H9 (cell line): ENCODE measurements around the gene RAB1B. TPM values are rescaled to one million over a fixed set of nuclear protein-coding genes. Genes with fewer than 3 reads are reported as not detected.

Source experiments
- DNase-seq: peaks from one replicate; pipeline ENCODE4 v3.0.0-alpha.2; 2017
- H2AFZ ChIP-seq: one replicate; pipeline ENCODE4 v1.6.1; 2013; ENCODE audit warnings: mild to moderate bottlenecking, low read length, control low read depth, moderate library complexity
- H2AK5ac ChIP-seq: 2 replicates; pipeline ENCODE4 v1.6.1; 2013; ENCODE audit warnings: low read length, control low read depth, mixed read lengths; ENCODE audit not compliant: insufficient read length
- H2BK120ac ChIP-seq: one replicate; pipeline ENCODE4 v1.6.1; 2013; ENCODE audit warnings: low read depth, mild to moderate bottlenecking, low read length, control low read depth, inconsistent platforms; ENCODE audit not compliant: poor library complexity, severe bottlenecking
- H2BK12ac ChIP-seq: 2 replicates; pipeline ENCODE4 v1.6.1; 2013; ENCODE audit warnings: low read length, control low read depth, mixed read lengths, low read depth; ENCODE audit not compliant: insufficient read length
- H2BK15ac ChIP-seq: 2 replicates; pipeline ENCODE4 v1.6.1; 2013; ENCODE audit warnings: low read depth, low read length, control low read depth
- H2BK20ac ChIP-seq: one replicate; pipeline ENCODE4 v1.6.1; 2013; ENCODE audit warnings: low read depth, mild to moderate bottlenecking, low read length, control low read depth, inconsistent platforms; ENCODE audit not compliant: poor library complexity, severe bottlenecking
- H2BK5ac ChIP-seq: 2 replicates; pipeline ENCODE4 v1.6.1; 2013; ENCODE audit warnings: low read length, control low read depth, mixed read lengths; ENCODE audit not compliant: insufficient read length
- H3K14ac ChIP-seq: 2 replicates; pipeline ENCODE4 v1.6.1; 2013; ENCODE audit warnings: low read length, control low read depth; ENCODE audit not compliant: insufficient read depth
- H3K18ac ChIP-seq: 2 replicates; pipeline ENCODE4 v1.6.1; 2013; ENCODE audit warnings: low read depth, mild to moderate bottlenecking, mixed read lengths, low read length, control low read depth; ENCODE audit not compliant: insufficient read length
- H3K23ac ChIP-seq: 2 replicates; pipeline ENCODE4 v1.6.1; 2013; ENCODE audit warnings: low read length, control low read depth, mixed read lengths, low read depth; ENCODE audit not compliant: insufficient read length
- H3K23me2 ChIP-seq: 2 replicates; pipeline ENCODE4 v1.6.1; 2013; ENCODE audit warnings: low read depth, mild to moderate bottlenecking, mixed read lengths, low read length, control low read depth; ENCODE audit not compliant: insufficient read length, poor library complexity, severe bottlenecking
- H3K27ac ChIP-seq: 2 replicates; pipeline ENCODE4 v1.5.1; 2013; ENCODE audit warnings: low read length, control low read depth, mixed read lengths, low read depth; ENCODE audit not compliant: insufficient read length
- H3K27me3 ChIP-seq: 2 replicates; pipeline ENCODE4 v1.6.1; 2013; ENCODE audit warnings: low read length, control low read depth, inconsistent platforms; ENCODE audit not compliant: insufficient read depth
- H3K4ac ChIP-seq: 2 replicates; pipeline ENCODE4 v1.6.1; 2013; ENCODE audit warnings: low read depth, mild to moderate bottlenecking, control low read depth, inconsistent platforms, low read length, moderate library complexity
- H3K4me1 ChIP-seq: 2 replicates; pipeline ENCODE4 v1.6.1; 2013; ENCODE audit warnings: low read length, control low read depth, inconsistent platforms; ENCODE audit not compliant: insufficient read depth
- H3K4me2 ChIP-seq: 2 replicates; pipeline ENCODE4 v1.6.1; 2013; ENCODE audit warnings: low read length, control low read depth, mixed read lengths; ENCODE audit not compliant: insufficient read length, insufficient read depth
- H3K56ac ChIP-seq: 2 replicates; pipeline ENCODE4 v1.6.1; 2013; ENCODE audit warnings: low read depth, mild to moderate bottlenecking, mixed read lengths, low read length, control low read depth; ENCODE audit not compliant: insufficient read length
- H3K79me1 ChIP-seq: 2 replicates; pipeline ENCODE4 v1.6.1; 2013; ENCODE audit warnings: low read depth, mild to moderate bottlenecking, moderate library complexity, low read length, control low read depth, inconsistent platforms; ENCODE audit not compliant: insufficient read depth, poor library complexity, severe bottlenecking
- H3K79me2 ChIP-seq: 2 replicates; pipeline ENCODE4 v1.6.1; 2013; ENCODE audit warnings: low read length, control low read depth, inconsistent platforms; ENCODE audit not compliant: insufficient read depth
- H3K9ac ChIP-seq: 2 replicates; pipeline ENCODE4 v1.6.1; 2013; ENCODE audit warnings: low read length, control low read depth, mixed read lengths; ENCODE audit not compliant: insufficient read length; ENCODE audit errors: extremely low read depth
- H3K9me3 ChIP-seq: one replicate; pipeline ENCODE4 v1.6.1; 2013; ENCODE audit warnings: low read depth, low read length, inconsistent platforms; ENCODE audit not compliant: control insufficient read depth
- H3T11ph ChIP-seq: one replicate; pipeline ENCODE4 v1.6.1; 2013; ENCODE audit warnings: mild to moderate bottlenecking, low read length, control low read depth, inconsistent platforms
- H4K20me1 ChIP-seq: one replicate; pipeline ENCODE4 v1.6.1; 2013; ENCODE audit not compliant: control insufficient read depth, insufficient read length, insufficient read depth
- H4K5ac ChIP-seq: 2 replicates; pipeline ENCODE4 v1.6.1; 2013; ENCODE audit warnings: low read depth, mild to moderate bottlenecking, mixed read lengths, low read length, control low read depth; ENCODE audit not compliant: insufficient read length
- H4K8ac ChIP-seq: replicated peaks from 2 replicates; pipeline ENCODE4 v1.6.1; 2013; ENCODE audit warnings: low read length, control low read depth, mixed read lengths, low read depth; ENCODE audit not compliant: insufficient read length
- H4K91ac ChIP-seq: 2 replicates; pipeline ENCODE4 v1.6.1; 2013; ENCODE audit warnings: low read depth, mild to moderate bottlenecking, moderate library complexity, mixed read lengths, low read length, control low read depth; ENCODE audit not compliant: insufficient read length
- H3K27ac Mint-ChIP-seq, 3 experiments: 2 replicates in 2 of 3; 3 replicates in 1 of 3; pipeline ENCODE4 v1.8.0; 2020 to 2021; ENCODE audit warnings: mixed read lengths in 3 of 3, mild to moderate bottlenecking in 1 of 3, moderate library complexity in 1 of 3
- H3K27me3 Mint-ChIP-seq: 2 replicates; pipeline ENCODE4 v1.8.0; 2021; ENCODE audit warnings: low read depth, mild to moderate bottlenecking, moderate library complexity, mixed read lengths
- H3K36me3 Mint-ChIP-seq, 3 experiments: 2 replicates in 2 of 3; 3 replicates in 1 of 3; pipeline ENCODE4 v1.8.0; 2020 to 2021; ENCODE audit warnings: low read depth in 3 of 3, mixed read lengths in 3 of 3; ENCODE audit not compliant: insufficient read depth in 1 of 3
- H3K4me1 Mint-ChIP-seq, 2 experiments: 2 replicates each; pipeline ENCODE4 v1.8.0; 2020; ENCODE audit warnings: mixed read lengths in 2 of 2
- H3K4me3 Mint-ChIP-seq, 2 experiments: 2 replicates in 1 of 2; 3 replicates in 1 of 2; pipeline ENCODE4 v1.8.0; 2020 to 2021; ENCODE audit warnings: mild to moderate bottlenecking in 2 of 2, mixed read lengths in 2 of 2, moderate library complexity in 1 of 2
- H3K9me3 Mint-ChIP-seq, 2 experiments: 2 replicates in 1 of 2; 3 replicates in 1 of 2; pipeline ENCODE4 v1.8.0; 2020; ENCODE audit warnings: mild to moderate bottlenecking in 2 of 2, mixed read lengths in 2 of 2, moderate library complexity in 1 of 2
- WGBS: extraction: QIAGEN DNeasy Blood & Tissue Kit; methylation state at CpG from one replicate; pipeline ENCODE4 v1.1.7; 2013; ENCODE audit warnings: missing lambda C conversion rate, low lambda C conversion rate, mixed read lengths; ENCODE audit not compliant: insufficient read length; ENCODE audit errors: extremely low coverage; 5-methylcytosine and 5-hydroxymethylcytosine counted together
- total RNA-seq: library from RNA; stranded (reverse); gene quantifications from 2 replicates; pipeline ENCODE4 v1.2.1, GENCODE V29; 2021
- TF ChIP-seq, protein P1 (sequence below): fragments of 200-600 bp; sonication (generic); conservative IDR thresholded peaks from 3 replicates; pipeline ENCODE4 v1.8.0; 2021; ENCODE audit warnings: antibody characterized with exemption, mild to moderate bottlenecking

RAB1B gene
- total RNA-seq, 1 experiment from 2014 or later = 118 TPM

DNA sequence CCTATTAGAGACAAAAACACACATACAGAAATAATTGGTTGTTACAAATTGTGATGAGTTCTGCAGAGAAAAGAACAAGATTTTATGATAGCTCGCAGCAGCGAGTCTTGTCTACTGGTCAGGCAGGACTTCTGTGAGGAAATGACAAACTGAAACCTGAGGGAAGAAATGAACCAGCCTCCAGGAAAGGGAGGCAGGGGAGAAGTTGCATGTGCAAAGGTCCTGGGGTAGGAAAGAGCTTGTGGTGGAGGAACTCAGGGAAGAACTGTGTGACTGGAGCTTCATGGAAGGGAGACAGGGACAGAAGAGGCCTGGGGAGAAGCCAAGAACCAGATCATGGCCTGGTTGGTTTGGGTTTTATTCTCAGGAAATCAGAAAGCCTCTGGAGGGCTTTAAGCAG, 9.2 kb upstream of the RAB1B start:
- H3K4ac ChIP-seq = no peak overlapping the region
- H3K9ac ChIP-seq = no peak overlapping the region

More for the DNA sequence above, 9.2 kb upstream of the RAB1B start:
- no peak overlapping the region for H4K8ac ChIP-seq
- Mint-ChIP-seq H3K9me3 (peaks cover 0 to 2% of the 10 kb centered on the region in 2 experiments; a peak in 1 of 5 replicates), H3K4me1 (peaks cover 15 to 16% of the 10 kb centered on the region in 2 experiments), H3K4me3 (peak overlapping the region; percentile 84 to 94), H3K36me3 (peaks cover 14 to 51% (median 50%) of the 10 kb centered on the region in 3 experiments), H3K27me3 (peaks cover 3% of the 10 kb centered on the region; the same call in 1 of the 2 replicates), H3K27ac (peak overlapping the region in 1 of 3 experiments; percentile 18; a peak in 1 of 7 replicates)
- TF ChIP-seq, protein P1, sequence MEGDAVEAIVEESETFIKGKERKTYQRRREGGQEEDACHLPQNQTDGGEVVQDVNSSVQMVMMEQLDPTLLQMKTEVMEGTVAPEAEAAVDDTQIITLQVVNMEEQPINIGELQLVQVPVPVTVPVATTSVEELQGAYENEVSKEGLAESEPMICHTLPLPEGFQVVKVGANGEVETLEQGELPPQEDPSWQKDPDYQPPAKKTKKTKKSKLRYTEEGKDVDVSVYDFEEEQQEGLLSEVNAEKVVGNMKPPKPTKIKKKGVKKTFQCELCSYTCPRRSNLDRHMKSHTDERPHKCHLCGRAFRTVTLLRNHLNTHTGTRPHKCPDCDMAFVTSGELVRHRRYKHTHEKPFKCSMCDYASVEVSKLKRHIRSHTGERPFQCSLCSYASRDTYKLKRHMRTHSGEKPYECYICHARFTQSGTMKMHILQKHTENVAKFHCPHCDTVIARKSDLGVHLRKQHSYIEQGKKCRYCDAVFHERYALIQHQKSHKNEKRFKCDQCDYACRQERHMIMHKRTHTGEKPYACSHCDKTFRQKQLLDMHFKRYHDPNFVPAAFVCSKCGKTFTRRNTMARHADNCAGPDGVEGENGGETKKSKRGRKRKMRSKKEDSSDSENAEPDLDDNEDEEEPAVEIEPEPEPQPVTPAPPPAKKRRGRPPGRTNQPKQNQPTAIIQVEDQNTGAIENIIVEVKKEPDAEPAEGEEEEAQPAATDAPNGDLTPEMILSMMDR = no peak
- H3T11ph ChIP-seq = no peak overlapping the region
- no peak overlapping the region for H4K5ac ChIP-seq
- H3K27ac ChIP-seq = no peak overlapping the region
- H3K23ac ChIP-seq = no peak overlapping the region
- H2BK15ac ChIP-seq = no peak overlapping the region
- WGBS = no CpG with 5 or more reads among the region's 2 CpGs
- H3K18ac ChIP-seq = no peak overlapping the region
- H3K27me3 ChIP-seq = no peaks in the 10 kb centered on the region
- H3K4me1 ChIP-seq = no peaks in the 10 kb centered on the region
- peaks cover under 1% of the 10 kb centered on the region for H4K20me1 ChIP-seq
- no peak overlapping the region for H2BK120ac ChIP-seq
- H4K91ac ChIP-seq = no peak overlapping the region
- no peak for DNase-seq
- no peak overlapping the region for H3K14ac ChIP-seq
- no peak overlapping the region for H2BK20ac ChIP-seq
- H2AK5ac ChIP-seq = no peak overlapping the region
- no peaks in the 10 kb centered on the region for H3K79me1 ChIP-seq
- H3K23me2 ChIP-seq = peaks cover 8% of the 10 kb centered on the region
- H2BK12ac ChIP-seq = no peak overlapping the region
- no peak overlapping the region for H3K56ac ChIP-seq
- no peak overlapping the region for H3K4me2 ChIP-seq
- H2BK5ac ChIP-seq = no peak overlapping the region
- no peaks in the 10 kb centered on the region for H3K9me3 ChIP-seq
- no peaks in the 10 kb centered on the region for H3K79me2 ChIP-seq
- H2AFZ ChIP-seq = no peak overlapping the region
